Panc1 (cell line): Measurements from ENCODE around the gene HCRT.

ENCODE experiments used
- POLR2AphosphoS5 ChIP-seq: IDR thresholded peaks from 2 replicates; pipeline ENCODE4 v1.6.1; 2012; ENCODE audit warnings: mild to moderate bottlenecking, low read depth, low read length, moderate library complexity
- SIN3A ChIP-seq: IDR thresholded peaks from 2 replicates; pipeline ENCODE4 v1.6.1; 2012; ENCODE audit warnings: low read depth, mild to moderate bottlenecking, low read length, moderate library complexity, borderline replicate concordance; ENCODE audit not compliant: insufficient read depth
- TCF7L2 ChIP-seq: IDR thresholded peaks from 2 replicates; pipeline ENCODE4 v1.6.1; 2011; ENCODE audit warnings: mild to moderate bottlenecking, low read depth, low read length, inconsistent platforms
- TF ChIP-seq, protein P1 (sequence below): fragments of 450-650 bp; IDR thresholded peaks from 2 replicates; pipeline ENCODE4 v1.5.1; 2017; ENCODE audit warnings: mild to moderate bottlenecking

DNA sequence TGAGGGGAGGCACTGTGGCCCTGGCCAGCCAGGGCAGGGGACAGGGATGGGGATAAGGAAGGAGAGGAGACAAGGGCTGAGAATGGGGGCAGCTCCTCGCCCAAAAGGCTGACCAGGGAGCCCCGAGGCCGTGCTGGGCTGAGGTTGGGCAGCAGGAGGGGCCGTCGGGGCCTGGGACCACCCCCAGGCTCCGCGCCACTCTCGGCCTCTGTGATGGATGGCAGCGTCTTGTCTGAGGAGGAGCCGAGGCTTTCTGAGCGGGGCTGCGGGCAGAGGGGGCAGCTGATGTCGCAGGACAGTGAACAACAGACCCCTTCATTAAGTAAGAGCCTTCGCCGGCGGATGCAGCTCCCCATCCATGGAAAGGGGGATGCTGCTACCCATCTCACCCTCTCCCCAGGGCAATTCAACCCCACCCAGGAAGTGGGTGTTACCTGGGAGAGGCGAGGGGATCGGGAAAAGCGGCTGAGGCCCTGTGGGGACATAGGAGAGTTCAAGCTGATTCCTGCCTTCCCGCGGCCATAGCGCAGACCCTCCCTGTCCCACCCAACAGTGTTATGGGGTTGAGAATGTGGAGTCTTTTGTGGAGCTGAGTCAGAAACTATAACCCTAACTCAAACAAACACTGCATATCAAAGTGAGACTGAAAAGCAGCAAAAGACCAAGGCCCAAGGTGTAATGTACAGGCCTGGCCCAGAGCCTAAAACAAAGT, 21.4 kb downstream of the HCRT start:
- TF ChIP-seq, protein P1, sequence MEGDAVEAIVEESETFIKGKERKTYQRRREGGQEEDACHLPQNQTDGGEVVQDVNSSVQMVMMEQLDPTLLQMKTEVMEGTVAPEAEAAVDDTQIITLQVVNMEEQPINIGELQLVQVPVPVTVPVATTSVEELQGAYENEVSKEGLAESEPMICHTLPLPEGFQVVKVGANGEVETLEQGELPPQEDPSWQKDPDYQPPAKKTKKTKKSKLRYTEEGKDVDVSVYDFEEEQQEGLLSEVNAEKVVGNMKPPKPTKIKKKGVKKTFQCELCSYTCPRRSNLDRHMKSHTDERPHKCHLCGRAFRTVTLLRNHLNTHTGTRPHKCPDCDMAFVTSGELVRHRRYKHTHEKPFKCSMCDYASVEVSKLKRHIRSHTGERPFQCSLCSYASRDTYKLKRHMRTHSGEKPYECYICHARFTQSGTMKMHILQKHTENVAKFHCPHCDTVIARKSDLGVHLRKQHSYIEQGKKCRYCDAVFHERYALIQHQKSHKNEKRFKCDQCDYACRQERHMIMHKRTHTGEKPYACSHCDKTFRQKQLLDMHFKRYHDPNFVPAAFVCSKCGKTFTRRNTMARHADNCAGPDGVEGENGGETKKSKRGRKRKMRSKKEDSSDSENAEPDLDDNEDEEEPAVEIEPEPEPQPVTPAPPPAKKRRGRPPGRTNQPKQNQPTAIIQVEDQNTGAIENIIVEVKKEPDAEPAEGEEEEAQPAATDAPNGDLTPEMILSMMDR, result no peak
- TF ChIP-seq TCF7L2 (no peak), SIN3A (no peak), POLR2AphosphoS5 (no peak)
